Ishikawa (cell line): Measurements from ENCODE around the gene IGFBP4.

Experiments
- CEBPB ChIP-seq: IDR thresholded peaks from 2 replicates; pipeline ENCODE4 v1.6.1; 2012
- CREB1 ChIP-seq: IDR thresholded peaks from 2 replicates; pipeline ENCODE4 v1.6.1; 2012; ENCODE audit warnings: low read depth
- EGR1 ChIP-seq: IDR thresholded peaks from 2 replicates; pipeline ENCODE4 v1.6.1; 2012
- EP300 ChIP-seq: IDR thresholded peaks from 2 replicates; pipeline ENCODE4 v1.6.1; 2012; ENCODE audit warnings: borderline replicate concordance
- FOXM1 ChIP-seq: IDR thresholded peaks from 2 replicates; pipeline ENCODE4 v1.6.1; 2012; ENCODE audit warnings: low read depth, borderline replicate concordance
- NFIC ChIP-seq: IDR thresholded peaks from 2 replicates; pipeline ENCODE4 v1.6.1; 2012
- RAD21 ChIP-seq: IDR thresholded peaks from 2 replicates; pipeline ENCODE4 v1.6.1; 2012; ENCODE audit warnings: low read depth
- TAF1 ChIP-seq: IDR thresholded peaks from 2 replicates; pipeline ENCODE4 v1.6.1; 2012; ENCODE audit warnings: low read depth, mild to moderate bottlenecking
- TCF12 ChIP-seq: IDR thresholded peaks from 2 replicates; pipeline ENCODE4 v1.6.1; 2012; ENCODE audit warnings: low read depth
- TEAD4 ChIP-seq: IDR thresholded peaks from 2 replicates; pipeline ENCODE4 v1.6.1; 2012
- YY1 ChIP-seq: IDR thresholded peaks from 2 replicates; pipeline ENCODE4 v1.6.1; 2012; ENCODE audit warnings: low read depth
- ZBTB7A ChIP-seq: IDR thresholded peaks from 2 replicates; pipeline ENCODE4 v1.6.1; 2012; ENCODE audit warnings: low read depth
- TF ChIP-seq, protein P1 (sequence below): IDR thresholded peaks from 2 replicates; pipeline ENCODE4 v1.6.1; 2012
- TF ChIP-seq, protein P2 (sequence below): IDR thresholded peaks from 2 replicates; pipeline ENCODE4 v1.6.1; 2012; ENCODE audit warnings: low read depth, mild to moderate bottlenecking
- TF ChIP-seq, protein P3 (sequence below): IDR thresholded peaks from 2 replicates; pipeline ENCODE4 v1.6.1; 2012

IGFBP4 gene

DNA sequence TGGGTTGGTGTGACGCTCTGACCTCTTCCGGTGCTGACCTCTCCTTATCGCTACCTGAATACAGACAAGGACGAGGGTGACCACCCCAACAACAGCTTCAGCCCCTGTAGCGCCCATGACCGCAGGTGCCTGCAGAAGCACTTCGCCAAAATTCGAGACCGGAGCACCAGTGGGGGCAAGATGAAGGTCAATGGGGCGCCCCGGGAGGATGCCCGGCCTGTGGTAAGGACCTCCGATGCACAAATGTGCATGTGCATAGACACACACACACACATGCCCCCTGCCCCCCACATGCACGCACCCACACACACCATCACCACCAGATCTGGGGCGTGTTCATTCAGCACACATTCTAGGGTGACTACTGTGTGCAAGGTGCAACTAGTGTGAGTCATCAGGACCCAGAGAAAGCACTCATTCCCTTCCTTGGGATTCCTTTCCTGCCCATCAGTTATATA lies 9.7 kb downstream of the IGFBP4 start:
- TF ChIP-seq, protein P1, sequence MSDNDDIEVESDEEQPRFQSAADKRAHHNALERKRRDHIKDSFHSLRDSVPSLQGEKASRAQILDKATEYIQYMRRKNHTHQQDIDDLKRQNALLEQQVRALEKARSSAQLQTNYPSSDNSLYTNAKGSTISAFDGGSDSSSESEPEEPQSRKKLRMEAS, result no peak
- TF ChIP-seq TCF12 (no peak), TEAD4 (no peak), CREB1 (no peak), CEBPB (no peak), TAF1 (no peak), YY1 (no peak), ZBTB7A (no peak), RAD21 (no peak), EGR1 (no peak), EP300 (no peak), NFIC (no peak), FOXM1 (no peak)
- TF ChIP-seq, protein P2, sequence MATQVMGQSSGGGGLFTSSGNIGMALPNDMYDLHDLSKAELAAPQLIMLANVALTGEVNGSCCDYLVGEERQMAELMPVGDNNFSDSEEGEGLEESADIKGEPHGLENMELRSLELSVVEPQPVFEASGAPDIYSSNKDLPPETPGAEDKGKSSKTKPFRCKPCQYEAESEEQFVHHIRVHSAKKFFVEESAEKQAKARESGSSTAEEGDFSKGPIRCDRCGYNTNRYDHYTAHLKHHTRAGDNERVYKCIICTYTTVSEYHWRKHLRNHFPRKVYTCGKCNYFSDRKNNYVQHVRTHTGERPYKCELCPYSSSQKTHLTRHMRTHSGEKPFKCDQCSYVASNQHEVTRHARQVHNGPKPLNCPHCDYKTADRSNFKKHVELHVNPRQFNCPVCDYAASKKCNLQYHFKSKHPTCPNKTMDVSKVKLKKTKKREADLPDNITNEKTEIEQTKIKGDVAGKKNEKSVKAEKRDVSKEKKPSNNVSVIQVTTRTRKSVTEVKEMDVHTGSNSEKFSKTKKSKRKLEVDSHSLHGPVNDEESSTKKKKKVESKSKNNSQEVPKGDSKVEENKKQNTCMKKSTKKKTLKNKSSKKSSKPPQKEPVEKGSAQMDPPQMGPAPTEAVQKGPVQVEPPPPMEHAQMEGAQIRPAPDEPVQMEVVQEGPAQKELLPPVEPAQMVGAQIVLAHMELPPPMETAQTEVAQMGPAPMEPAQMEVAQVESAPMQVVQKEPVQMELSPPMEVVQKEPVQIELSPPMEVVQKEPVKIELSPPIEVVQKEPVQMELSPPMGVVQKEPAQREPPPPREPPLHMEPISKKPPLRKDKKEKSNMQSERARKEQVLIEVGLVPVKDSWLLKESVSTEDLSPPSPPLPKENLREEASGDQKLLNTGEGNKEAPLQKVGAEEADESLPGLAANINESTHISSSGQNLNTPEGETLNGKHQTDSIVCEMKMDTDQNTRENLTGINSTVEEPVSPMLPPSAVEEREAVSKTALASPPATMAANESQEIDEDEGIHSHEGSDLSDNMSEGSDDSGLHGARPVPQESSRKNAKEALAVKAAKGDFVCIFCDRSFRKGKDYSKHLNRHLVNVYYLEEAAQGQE, result no peak
- TF ChIP-seq, protein P3, sequence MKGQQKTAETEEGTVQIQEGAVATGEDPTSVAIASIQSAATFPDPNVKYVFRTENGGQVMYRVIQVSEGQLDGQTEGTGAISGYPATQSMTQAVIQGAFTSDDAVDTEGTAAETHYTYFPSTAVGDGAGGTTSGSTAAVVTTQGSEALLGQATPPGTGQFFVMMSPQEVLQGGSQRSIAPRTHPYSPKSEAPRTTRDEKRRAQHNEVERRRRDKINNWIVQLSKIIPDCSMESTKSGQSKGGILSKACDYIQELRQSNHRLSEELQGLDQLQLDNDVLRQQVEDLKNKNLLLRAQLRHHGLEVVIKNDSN, result no peak

DNA sequence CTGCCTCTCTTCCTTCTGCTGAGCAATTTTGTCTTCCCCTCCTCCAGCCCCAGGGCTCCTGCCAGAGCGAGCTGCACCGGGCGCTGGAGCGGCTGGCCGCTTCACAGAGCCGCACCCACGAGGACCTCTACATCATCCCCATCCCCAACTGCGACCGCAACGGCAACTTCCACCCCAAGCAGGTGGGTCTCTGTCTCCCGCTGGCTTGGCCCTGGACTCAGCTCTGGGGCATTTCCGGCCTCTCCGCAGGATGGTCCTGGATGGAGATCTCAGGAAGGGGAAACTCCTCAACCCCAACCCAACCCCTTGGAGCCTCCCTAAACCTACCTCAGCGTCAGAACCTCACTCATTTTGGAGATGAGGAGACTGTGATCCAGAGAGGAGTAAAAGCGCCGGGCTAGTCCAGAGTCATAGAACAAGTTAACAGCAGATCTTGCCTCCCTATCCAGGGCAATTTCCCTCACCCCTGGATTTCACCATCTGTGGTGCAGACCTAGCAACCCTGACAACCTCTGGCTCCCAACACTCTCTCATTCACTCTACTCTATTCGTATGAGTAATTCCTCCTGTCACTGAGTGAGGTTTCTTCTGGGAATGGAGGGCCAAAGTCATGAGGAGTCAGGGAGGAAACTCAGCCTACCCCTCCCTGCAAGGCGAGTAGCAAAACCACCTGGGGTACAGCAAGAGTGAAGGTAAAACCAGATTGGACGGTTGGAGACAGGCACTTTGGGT lies 10.8 kb downstream of the IGFBP4 start:
- TF ChIP-seq RAD21, result no peak
- no peak for TF ChIP-seq EP300
- no peak for TF ChIP-seq NFIC
- TF ChIP-seq TCF12, result no peak
- TF ChIP-seq, protein P3, result no peak
- no peak for TF ChIP-seq CREB1

DNA sequence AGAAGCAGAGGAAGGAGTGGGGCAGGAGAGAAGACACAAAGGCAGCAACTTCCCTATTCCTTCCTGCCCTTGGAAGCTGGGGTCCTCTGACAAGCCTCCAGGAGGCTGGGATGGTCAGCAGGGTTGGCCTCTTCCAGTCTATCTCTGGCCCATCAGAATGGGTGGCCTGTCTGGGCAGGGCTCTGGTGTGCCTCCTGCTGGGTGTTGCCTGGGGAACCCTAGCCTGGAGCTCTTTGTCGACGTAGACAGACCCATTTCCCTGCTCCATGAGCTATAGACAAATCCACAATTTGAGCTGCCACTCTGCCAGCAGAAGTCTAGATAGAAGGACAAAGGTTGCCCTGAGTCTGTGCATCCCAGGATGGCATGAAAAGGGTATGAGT lies 11.4 kb downstream of the IGFBP4 start:
- TF ChIP-seq TAF1 (no peak), CEBPB (no peak), EP300 (no peak)
- TF ChIP-seq, protein P1, result no peak
- TF ChIP-seq, protein P3, result no peak

DNA sequence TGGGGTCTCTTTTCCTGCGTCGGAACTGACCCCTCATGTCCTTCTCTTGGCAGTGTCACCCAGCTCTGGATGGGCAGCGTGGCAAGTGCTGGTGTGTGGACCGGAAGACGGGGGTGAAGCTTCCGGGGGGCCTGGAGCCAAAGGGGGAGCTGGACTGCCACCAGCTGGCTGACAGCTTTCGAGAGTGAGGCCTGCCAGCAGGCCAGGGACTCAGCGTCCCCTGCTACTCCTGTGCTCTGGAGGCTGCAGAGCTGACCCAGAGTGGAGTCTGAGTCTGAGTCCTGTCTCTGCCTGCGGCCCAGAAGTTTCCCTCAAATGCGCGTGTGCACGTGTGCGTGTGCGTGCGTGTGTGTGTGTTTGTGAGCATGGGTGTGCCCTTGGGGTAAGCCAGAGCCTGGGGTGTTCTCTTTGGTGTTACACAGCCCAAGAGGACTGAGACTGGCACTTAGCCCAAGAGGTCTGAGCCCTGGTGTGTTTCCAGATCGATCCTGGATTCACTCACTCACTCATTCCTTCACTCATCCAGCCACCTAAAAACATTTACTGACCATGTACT lies 13.2 kb downstream of the IGFBP4 start:
- TF ChIP-seq TAF1, result no peak
- TF ChIP-seq YY1, result no peak
- TF ChIP-seq CREB1, result no peak
- TF ChIP-seq EP300, result no peak
- TF ChIP-seq, protein P2, result no peak
- TF ChIP-seq ZBTB7A, result no peak
- TF ChIP-seq TCF12, result no peak
- TF ChIP-seq, protein P1, result no peak
- no peak for TF ChIP-seq FOXM1
- TF ChIP-seq TEAD4, result no peak
- TF ChIP-seq RAD21, result no peak
- TF ChIP-seq CEBPB, result no peak
- TF ChIP-seq NFIC, result no peak

DNA sequence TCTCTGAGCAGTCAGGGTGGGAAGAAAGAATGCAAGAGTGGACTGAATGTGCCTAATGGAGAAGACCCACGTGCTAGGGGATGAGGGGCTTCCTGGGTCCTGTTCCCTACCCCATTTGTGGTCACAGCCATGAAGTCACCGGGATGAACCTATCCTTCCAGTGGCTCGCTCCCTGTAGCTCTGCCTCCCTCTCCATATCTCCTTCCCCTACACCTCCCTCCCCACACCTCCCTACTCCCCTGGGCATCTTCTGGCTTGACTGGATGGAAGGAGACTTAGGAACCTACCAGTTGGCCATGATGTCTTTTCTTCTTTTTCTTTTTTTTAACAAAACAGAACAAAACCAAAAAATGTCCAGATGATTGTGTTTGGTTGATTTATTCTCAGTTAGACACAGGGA lies 14.1 kb downstream of the IGFBP4 start:
- TF ChIP-seq EP300 (no peak), TAF1 (no peak), CEBPB (no peak), TCF12 (no peak), CREB1 (no peak), TEAD4 (no peak), RAD21 (no peak), FOXM1 (no peak), NFIC (no peak), ZBTB7A (no peak), EGR1 (no peak), YY1 (no peak)
- TF ChIP-seq, protein P1, result no peak
- TF ChIP-seq, protein P3, result no peak
- TF ChIP-seq, protein P2, result no peak
